BJ (cell line): ENCODE measurements around the gene TNRC6A. TPM values are rescaled to one million over a fixed set of nuclear protein-coding genes. Genes with fewer than 3 reads are reported as not detected.
A peak's percentile ranks its signal among the peaks of the same experiment; 100 is the strongest.

Experiments used
- CTCF ChIA-PET: fragments of 350-600 bp; formaldehyde crosslinking; extraction: SDS; loops from one replicate; lab custom pipeline; 2021; ENCODE audit warnings: antibody characterized with exemption, inconsistent platforms; lab: Yijun Ruan, JAX
- POLR2A ChIA-PET: fragments of 300-600 bp; sonication (Branson Sonifier 250); formaldehyde crosslinking; extraction: SDS; loops from one replicate; lab custom pipeline; 2021; ENCODE audit warnings: antibody characterized with exemption; lab: Charles Lee
- DNase-seq: peaks from one replicate; pipeline ENCODE4 v3.0.0-alpha.2; 2011; ENCODE audit warnings: low read depth
- H3K27me3 ChIP-seq: 2 replicates; pipeline ENCODE4 v1.6.0; 2011; ENCODE audit warnings: low read length; ENCODE audit not compliant: control insufficient read depth, insufficient read depth
- H3K36me3 ChIP-seq: 2 replicates; pipeline ENCODE4 v1.5.1; 2011; ENCODE audit warnings: low read length; ENCODE audit not compliant: control insufficient read depth, insufficient read depth
- H3K4me3 ChIP-seq: 2 replicates; pipeline ENCODE4 v1.5.1; 2011; ENCODE audit warnings: low read depth, mild to moderate bottlenecking, control low read depth, low read length
- CTCF ChIP-seq: IDR thresholded peaks from 2 replicates; pipeline ENCODE4 v1.5.1; 2011; ENCODE audit warnings: low read depth, mild to moderate bottlenecking, control low read depth, inconsistent platforms, low read length, moderate library complexity; ENCODE audit not compliant: insufficient read depth
- polyA minus RNA-seq: library from RNA; depleted of rRNA, polyadenylated mRNA; stranded (reverse); fragments of >200 nt; gene quantifications from 2 replicates; pipeline ENCODE4 v1.2.3, GENCODE V29; 2011; rRNA and poly(A)+ RNA removed
- polyA plus RNA-seq: library from polyadenylated mRNA; depleted of rRNA; stranded (reverse); fragments of >200 nt; gene quantifications from 2 replicates; pipeline ENCODE4 v1.2.3, GENCODE V29; 2011; rRNA removed

TNRC6A gene
- polyA plus RNA-seq, result 44.8 and 49.6 TPM in 2 replicates
- 49.7 and 78.4 TPM in 2 replicates for polyA minus RNA-seq

DNA sequence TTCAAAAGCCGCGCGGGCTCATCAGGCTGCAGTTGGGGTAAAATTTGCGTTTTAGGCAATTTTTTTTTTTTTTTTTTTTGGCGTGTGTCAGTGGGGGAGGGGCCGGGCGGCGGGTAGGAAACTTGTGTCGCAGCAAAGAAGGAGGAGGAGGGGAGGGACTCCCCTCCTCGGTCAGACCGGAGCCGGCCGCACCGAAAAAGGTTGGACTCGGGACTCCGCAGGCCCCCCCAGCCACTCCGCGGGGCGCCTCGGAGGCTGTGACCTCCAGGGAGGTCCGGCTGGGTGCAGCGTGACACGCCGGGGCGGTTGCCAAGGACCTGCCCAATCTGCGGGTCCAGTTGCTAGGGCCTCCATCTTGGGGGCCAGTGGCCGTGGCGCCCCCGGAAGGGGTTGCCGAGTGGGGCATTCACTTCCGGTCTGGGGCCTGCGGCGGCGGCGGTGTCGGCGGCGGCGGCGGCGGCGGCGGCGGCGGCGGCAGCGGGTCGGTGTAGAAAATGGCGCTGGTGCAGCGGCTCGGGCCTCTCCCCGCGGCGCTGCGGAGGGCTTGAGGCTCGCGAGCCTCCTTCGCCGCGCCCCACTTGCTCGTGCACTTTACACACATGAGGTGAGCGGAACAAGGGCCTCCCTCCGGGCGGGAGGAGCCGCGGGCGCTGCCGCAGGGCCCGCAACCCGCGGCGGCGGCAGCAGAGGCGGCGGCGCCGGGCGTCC lies at the start of gene TNRC6A:
TNRC6A (plus strand) TSS at position 409 of the 708 bp plus-strand sequence; CDS start at position 600, 191 bp downstream.
- ChIA-PET CTCF (no interaction called here), POLR2A (interaction anchor here (0.8 kb wide), 1 partner anchor 105 kb away, joined by 14 read pairs; no protein-coding TSS in a partner anchor)
- peak; percentile 32 for DNase-seq
- Histone ChIP-seq H3K4me3 (peak within 1 kb of the TSS; percentile 91), H3K36me3 (peaks cover 3% of the 10 kb centered on the region; the same call in 1 of the 2 replicates), H3K27me3 (no peaks in the 10 kb centered on the region)
- TF ChIP-seq CTCF, result no peak

DNA sequence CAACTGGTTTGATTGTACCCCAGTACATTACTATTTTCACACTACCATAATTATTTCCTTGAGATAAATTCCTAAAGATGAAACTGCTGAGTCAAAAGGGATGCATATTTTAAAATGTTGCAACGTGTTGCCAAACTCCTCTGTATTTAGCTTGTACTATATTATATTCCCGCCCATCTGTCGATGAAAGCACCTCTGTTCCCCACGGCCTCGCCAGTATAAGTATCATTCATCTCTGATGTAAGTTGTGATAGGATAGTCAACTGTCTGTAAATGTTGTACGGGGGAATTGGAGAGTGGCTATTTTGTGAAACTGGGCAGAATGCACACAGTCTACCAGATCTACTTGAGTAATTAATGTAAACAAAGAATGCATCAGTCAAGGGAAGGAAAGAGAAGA lies 47.7 kb upstream of the TNRC6A start:
- ChIA-PET CTCF (interaction anchor here (0.9 to 1.2 kb wide), 2 partner anchors 19 to 49 kb away, joined by 3 read pairs; no protein-coding TSS in a partner anchor), POLR2A (no interaction called here)
- TF ChIP-seq CTCF, result no peak
- DNase-seq, result no peak
- no peak overlapping the region for H3K4me3 ChIP-seq
- H3K27me3 ChIP-seq, result no peaks in the 10 kb centered on the region
- H3K36me3 ChIP-seq, result no peaks in the 10 kb centered on the region

- no peaks in the 10 kb centered on the region for H3K27me3 ChIP-seq
- DNase-seq, result no peak
- H3K36me3 ChIP-seq, result no peaks in the 10 kb centered on the region
- no peak overlapping the region for H3K4me3 ChIP-seq
- POLR2A ChIA-PET, result no interaction called here
- no peak for TF ChIP-seq CTCF
- CTCF ChIA-PET, result interaction anchor here (0.6 to 2.0 kb wide), 2 partner anchors 10 to 15 kb away, joined by 4 to 7 read pairs; no protein-coding TSS in a partner anchor
These were observed 46.2 kb upstream of the TNRC6A start for GRCh38 chr16:24683250-24683649.

DNA sequence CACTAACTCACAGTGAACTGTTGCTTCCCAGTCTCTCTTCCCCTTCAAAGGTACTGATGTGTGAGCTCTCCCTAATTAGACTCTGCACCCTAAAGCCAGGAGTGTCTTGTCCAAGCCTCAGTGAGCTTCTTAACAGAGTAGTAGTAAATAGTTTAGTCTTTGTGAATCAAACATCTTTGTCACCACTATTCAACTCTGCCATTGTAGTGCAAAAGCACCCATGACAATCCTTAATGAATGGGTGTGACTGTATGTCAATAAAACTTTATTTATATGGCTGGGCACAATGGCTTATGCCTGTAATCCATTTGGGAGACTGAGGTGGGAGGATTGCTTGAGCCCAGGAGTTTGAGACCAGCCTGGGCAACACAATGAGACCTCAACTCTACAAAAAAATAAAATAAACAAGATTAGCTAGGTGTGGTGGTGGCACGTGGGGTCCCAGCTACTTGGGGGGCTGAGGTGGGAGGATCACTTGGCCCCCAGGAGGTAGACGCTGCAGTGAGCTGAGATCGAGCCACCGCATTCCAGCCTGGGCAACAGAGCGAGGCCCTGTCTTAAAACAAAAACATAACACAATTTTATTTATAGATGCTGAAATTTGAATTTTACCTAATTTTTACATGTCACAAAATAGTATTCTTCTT lies 45.5 kb upstream of the TNRC6A start:
- TF ChIP-seq CTCF, result no peak
- CTCF ChIA-PET, result interaction anchor here (0.5 to 2.0 kb wide), 3 partner anchors 9 to 104 kb away, joined by 3 to 7 read pairs (median 3); no protein-coding TSS in a partner anchor
- no peaks in the 10 kb centered on the region for H3K36me3 ChIP-seq
- no peaks in the 10 kb centered on the region for H3K27me3 ChIP-seq
- no peak overlapping the region for H3K4me3 ChIP-seq
- DNase-seq, result no peak
- POLR2A ChIA-PET, result no interaction called here
